OCI-LY7 (cell line): ENCODE data around the gene LRRN3. TPM values are rescaled to one million over a fixed set of nuclear protein-coding genes. Genes with fewer than 3 reads are reported as not detected.

ENCODE experiments used
- Bru-seq: library from RNA; stranded (reverse); fragments of 400-500 nt; gene quantifications from one replicate; lab custom pipeline; 2021; lab: Mats Ljungman, UMichigan
- BruChase-seq, 2 experiments: library from RNA; stranded (reverse); fragments of 400-500 nt; gene quantifications; one replicate each; lab custom pipeline; 2021; lab: Mats Ljungman, UMichigan
- BruUV-seq: library from RNA; stranded (reverse); fragments of 400-500 nt; replicated peaks from 2 replicates; lab custom pipeline; 2021; lab: Mats Ljungman, UMichigan
- CTCF ChIA-PET: fragments of 300-600 bp; sonication (Branson Sonifier 250); formaldehyde crosslinking; loops from one replicate; lab custom pipeline; 2022; ENCODE audit warnings: antibody characterized with exemption; ENCODE audit not compliant: unreplicated experiment; lab: Charles Lee
- POLR2A ChIA-PET: fragments of 300-600 bp; sonication (Branson Sonifier 250); formaldehyde crosslinking; loops from one replicate; lab custom pipeline; 2022; ENCODE audit warnings: antibody characterized with exemption; lab: Charles Lee
- DNase-seq: peaks from one replicate; pipeline ENCODE4 v3.0.0-alpha.2; 2015; ENCODE audit warnings: low spot score
- H2AFZ ChIP-seq: fragments of 200-600 bp; sonication (generic), shearing (Covaris generic); 2 replicates; pipeline ENCODE4 v1.6.1; 2014; ENCODE audit warnings: mild to moderate bottlenecking, antibody characterized with exemption, low read length, moderate library complexity
- H3K27ac ChIP-seq: fragments of 200-600 bp; sonication (generic); 2 replicates; pipeline ENCODE4 v1.5.1; 2014; ENCODE audit warnings: mixed run types, low read depth, mild to moderate bottlenecking, moderate library complexity, low read length, inconsistent platforms; ENCODE audit not compliant: poor library complexity, severe bottlenecking
- H3K36me3 ChIP-seq: fragments of 200-600 bp; sonication (generic); 2 replicates; pipeline ENCODE4 v1.6.1; 2014; ENCODE audit warnings: mild to moderate bottlenecking, antibody characterized with exemption, low read length, moderate library complexity, mixed read lengths; ENCODE audit not compliant: insufficient read depth
- H3K4me1 ChIP-seq: fragments of 200-600 bp; sonication (generic); 2 replicates; pipeline ENCODE4 v1.5.1; 2014; ENCODE audit warnings: mild to moderate bottlenecking, low read length; ENCODE audit not compliant: insufficient read depth, poor library complexity, severe bottlenecking
- H3K4me2 ChIP-seq: fragments of 200-600 bp; sonication (generic); 2 replicates; pipeline ENCODE4 v1.6.1; 2014; ENCODE audit warnings: mild to moderate bottlenecking, low read length
- H3K4me3 ChIP-seq: fragments of 200-600 bp; sonication (generic); 2 replicates; pipeline ENCODE4 v1.5.1; 2014; ENCODE audit warnings: mild to moderate bottlenecking, low read depth, low read length; ENCODE audit not compliant: poor library complexity, severe bottlenecking
- H3K79me2 ChIP-seq: fragments of 200-600 bp; sonication (generic); 2 replicates; pipeline ENCODE4 v1.6.1; 2016; ENCODE audit warnings: low read depth, mild to moderate bottlenecking, low read length, moderate library complexity, mixed read lengths; ENCODE audit not compliant: insufficient read depth
- H3K9me2 ChIP-seq: fragments of 200-600 bp; sonication (generic); 2 replicates; pipeline ENCODE4 v1.6.1; 2016; ENCODE audit warnings: mild to moderate bottlenecking, low read length, mixed read lengths; ENCODE audit not compliant: insufficient read depth
- H3K9me3 ChIP-seq: fragments of 200-600 bp; sonication (generic); 2 replicates; pipeline ENCODE4 v1.6.1; 2014; ENCODE audit warnings: mild to moderate bottlenecking, mixed run types, low read length, mixed read lengths
- H4K20me1 ChIP-seq: fragments of 200-600 bp; sonication (generic); 2 replicates; pipeline ENCODE4 v1.6.1; 2014; ENCODE audit warnings: mild to moderate bottlenecking, antibody characterized with exemption, low read length, moderate library complexity, mixed read lengths; ENCODE audit not compliant: insufficient read depth
- CTCF ChIP-seq: fragments of 200-600 bp; sonication (generic); conservative IDR thresholded peaks from 2 replicates; pipeline ENCODE4 v1.5.1; 2014; ENCODE audit warnings: mild to moderate bottlenecking, antibody characterized with exemption, low read length, moderate library complexity, mixed read lengths
- EZH2phosphoT487 ChIP-seq: fragments of 200-600 bp; sonication (generic); IDR thresholded peaks from 2 replicates; pipeline ENCODE4 v1.6.1; 2018; ENCODE audit warnings: low read depth, borderline replicate concordance, mild to moderate bottlenecking, mixed run types, antibody characterized with exemption, low read length, moderate library complexity, mixed read lengths
- intact Hi-C: fragments of 100-400 bp; cut with micrococcal nuclease; formaldehyde crosslinking; loops from one replicate; pipeline ENCODE4 v1.10.0; 2022; ENCODE audit not compliant: unreplicated experiment
- long read RNA-seq: library from polyadenylated mRNA; stranded (forward); transcript quantifications from one replicate; pipeline ENCODE4 v2.0.0, GENCODE V29; 2022
- total RNA-seq, 2 experiments: library from RNA; depleted of rRNA in 1 of 2; stranded (reverse); fragments of >200 nt in 1 of 2; shearing (Covaris generic) in 1 of 2; gene quantifications; 2 replicates each; pipeline ENCODE4 v1.2.3, GENCODE V29; 2014 to 2022

The LRRN3 gene
- total RNA-seq (2014; rRNA removed; shearing (Covaris generic)) (not detected in 2 replicates), total RNA-seq (2022) (not detected in 2 replicates), Bru-seq, nascent RNA (not detected), BruChase-seq, experiment 1, labeled RNA remaining after a 6-hour chase (not detected), BruChase-seq, experiment 2, labeled RNA remaining after a 2-hour chase (not detected)
- long read RNA-seq, partial matches to known transcripts: 0 of 4 reads
- long read RNA-seq, other reads (novel, unspliced or antisense): 4 of 4 reads

DNA sequence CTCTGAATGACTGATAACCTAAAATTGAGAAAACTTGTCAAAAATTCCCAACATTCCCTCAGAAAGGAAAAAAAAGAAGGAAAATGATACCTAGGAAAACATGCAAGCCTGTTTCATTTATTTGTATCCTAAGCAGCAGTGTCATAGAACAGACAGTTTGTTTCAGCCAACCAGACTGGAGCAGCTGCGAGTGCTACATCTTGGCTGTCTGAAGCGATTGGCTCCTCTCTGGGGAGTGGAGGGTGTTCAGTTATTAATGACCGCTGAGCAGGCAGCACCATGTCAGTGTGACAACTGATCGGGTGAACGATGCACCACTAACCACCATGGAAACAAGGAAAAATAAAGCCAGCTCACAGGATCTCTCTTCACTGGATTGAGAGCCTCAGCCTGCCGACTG is at the start of gene LRRN3:
LRRN3 (plus strand) TSS at position 282 of the 400 bp plus-strand sequence. CDS start 31,646 bp downstream, outside the sequence.
- peak within 1 kb of the TSS; percentile 34; the same call in 1 of the 2 replicates for H3K4me2 ChIP-seq
- no peak within 1 kb of the TSS for H3K4me3 ChIP-seq
- no peak for DNase-seq
- POLR2A ChIA-PET: no interaction called here
- no peaks in the 10 kb centered on the region for H3K9me2 ChIP-seq
- H2AFZ ChIP-seq: no peak within 1 kb of the TSS
- H4K20me1 ChIP-seq: no peaks in the 10 kb centered on the region
- no peaks in the 10 kb centered on the region for H3K9me3 ChIP-seq
- no peak for TF ChIP-seq EZH2phosphoT487
- no peak for TF ChIP-seq CTCF
- H3K36me3 ChIP-seq: no peaks in the 10 kb centered on the region
- no peak within 1 kb of the TSS for H3K27ac ChIP-seq
- H3K4me1 ChIP-seq: no peaks in the 10 kb centered on the region
- no TSS peak for BruUV-seq
- CTCF ChIA-PET: no interaction called here
- H3K79me2 ChIP-seq: no peaks in the 10 kb centered on the region
- intact Hi-C loops: loop anchor here (2.0 to 5.0 kb wide), 2 partner anchors 471 to 644 kb away; partner anchors contain the start of gene IMMP2L

DNA sequence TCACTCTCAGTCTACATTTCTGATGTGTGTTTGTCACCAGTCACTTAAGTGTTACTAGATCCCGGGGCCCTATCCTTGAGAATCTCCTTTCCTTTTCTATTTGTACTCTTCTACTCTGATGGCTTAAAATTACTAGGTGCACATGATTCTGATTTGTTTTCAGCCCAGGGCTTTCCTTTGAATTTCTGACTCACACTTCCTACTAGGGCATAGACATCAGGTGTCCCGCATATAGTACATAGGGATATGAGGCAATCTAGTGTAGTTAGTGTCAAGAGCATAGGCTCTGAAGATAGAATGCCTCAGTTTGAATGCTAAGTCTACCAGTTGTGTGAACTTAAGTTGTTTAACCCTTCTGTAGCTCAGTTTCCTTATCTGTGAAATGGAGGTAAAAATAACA is 49.4 kb upstream of the LRRN3 start:
- H3K27ac ChIP-seq: no peak overlapping the region
- no TSS peak for BruUV-seq
- H3K9me3 ChIP-seq: no peaks in the 10 kb centered on the region
- no peak overlapping the region for H3K4me3 ChIP-seq
- no peak for TF ChIP-seq CTCF
- no peak for TF ChIP-seq EZH2phosphoT487
- no peaks in the 10 kb centered on the region for H3K79me2 ChIP-seq
- intact Hi-C loops: no loop called here
- no peak for DNase-seq
- CTCF ChIA-PET: no interaction called here
- H3K4me1 ChIP-seq: no peaks in the 10 kb centered on the region
- H2AFZ ChIP-seq: no peak overlapping the region
- no peak overlapping the region for H3K4me2 ChIP-seq
- no peaks in the 10 kb centered on the region for H4K20me1 ChIP-seq
- H3K36me3 ChIP-seq: no peaks in the 10 kb centered on the region
- POLR2A ChIA-PET: interaction anchor here (1.1 kb wide), 1 partner anchor 11 kb away, joined by 3 read pairs; no protein-coding TSS in a partner anchor
- H3K9me2 ChIP-seq: no peaks in the 10 kb centered on the region

GRCh38 chr7:111042842-111043241 is 48.1 kb upstream of the LRRN3 start:
- Histone ChIP-seq H3K9me2 (no peaks in the 10 kb centered on the region), H4K20me1 (no peaks in the 10 kb centered on the region), H3K9me3 (no peaks in the 10 kb centered on the region), H3K36me3 (no peaks in the 10 kb centered on the region), H3K79me2 (no peaks in the 10 kb centered on the region), H2AFZ (no peak overlapping the region), H3K4me3 (no peak overlapping the region), H3K4me2 (no peak overlapping the region), H3K27ac (no peak overlapping the region), H3K4me1 (no peaks in the 10 kb centered on the region)
- ChIA-PET POLR2A (no interaction called here), CTCF (no interaction called here)
- no peak for DNase-seq
- intact Hi-C loops: no loop called here
- TF ChIP-seq EZH2phosphoT487: no peak
- no peak for TF ChIP-seq CTCF
- BruUV-seq: no TSS peak
